PC-9 (cell line): Measurements from ENCODE around the gene AP4E1. TPM values are rescaled to one million over a fixed set of nuclear protein-coding genes. Genes with fewer than 3 reads are reported as not detected.

Source experiments
- BruUV-seq: library from RNA; stranded (reverse); fragments of 400-500 nt; replicated peaks from 2 replicates; lab custom pipeline; 2021; lab: Mats Ljungman, UMichigan
- CTCF ChIA-PET: fragments of 300-600 bp; sonication (Branson Sonifier 250); formaldehyde crosslinking; loops from one replicate; lab custom pipeline; 2022; ENCODE audit warnings: antibody characterized with exemption; lab: Charles Lee
- POLR2A ChIA-PET: fragments of 300-600 bp; sonication (Branson Sonifier 250); formaldehyde crosslinking; loops from one replicate; lab custom pipeline; 2022; ENCODE audit warnings: antibody characterized with exemption; ENCODE audit not compliant: unreplicated experiment; lab: Charles Lee
- DNase-seq, 2 experiments: peaks; one replicate each; pipeline versions ENCODE4 v3.0.0 to v3.0.0-alpha.2; 2015 to 2022; ENCODE audit warnings: mixed read lengths in 1 of 2
- H2AFZ ChIP-seq: fragments of 200-600 bp; sonication (generic); 2 replicates; pipeline ENCODE4 v1.8.1; 2017; ENCODE audit warnings: antibody characterized with exemption
- H3F3A ChIP-seq: fragments of 200-600 bp; sonication (generic); 2 replicates; pipeline ENCODE4 v1.8.1; 2017; ENCODE audit warnings: antibody characterized with exemption, mild to moderate bottlenecking, low read depth; ENCODE audit not compliant: insufficient read depth
- H3K27ac ChIP-seq: fragments of 200-600 bp; sonication (generic); 2 replicates; pipeline ENCODE4 v1.6.1; 2016; ENCODE audit warnings: mixed run types
- H3K27me3 ChIP-seq: fragments of 200-600 bp; sonication (generic); 2 replicates; pipeline ENCODE4 v1.6.1; 2016; ENCODE audit warnings: low read depth, mixed run types; ENCODE audit not compliant: insufficient read depth
- H3K36me3 ChIP-seq: fragments of 200-600 bp; sonication (generic); 2 replicates; pipeline ENCODE4 v1.6.1; 2016; ENCODE audit warnings: low read depth, mixed run types
- H3K4me1 ChIP-seq: fragments of 200-600 bp; sonication (generic); replicated peaks from 2 replicates; pipeline ENCODE4 v1.6.1; 2016; ENCODE audit warnings: mixed run types; ENCODE audit not compliant: insufficient read depth
- H3K4me2 ChIP-seq: fragments of 200-600 bp; sonication (generic); 2 replicates; pipeline ENCODE4 v1.6.1; 2017; ENCODE audit warnings: mixed run types
- H3K4me3 ChIP-seq: fragments of 200-600 bp; sonication (generic); 2 replicates; pipeline ENCODE4 v1.6.1; 2016; ENCODE audit warnings: mixed run types
- H3K79me2 ChIP-seq: fragments of 200-600 bp; sonication (generic); 2 replicates; pipeline ENCODE4 v1.6.1; 2017; ENCODE audit warnings: low read depth, mixed run types
- H3K9me2 ChIP-seq: fragments of 200-600 bp; sonication (generic); 2 replicates; pipeline ENCODE4 v1.8.1; 2017; ENCODE audit warnings: mild to moderate bottlenecking; ENCODE audit not compliant: insufficient read depth
- H3K9me3 ChIP-seq: fragments of 200-600 bp; sonication (generic); 2 replicates; pipeline ENCODE4 v1.8.1; 2016; ENCODE audit warnings: low read depth; ENCODE audit not compliant: insufficient read depth
- H4K20me1 ChIP-seq: fragments of 200-600 bp; sonication (generic); 2 replicates; pipeline ENCODE4 v1.8.1; 2017; ENCODE audit not compliant: insufficient read depth
- CTCF ChIP-seq: fragments of 200-600 bp; sonication (generic); conservative IDR thresholded peaks from 2 replicates; pipeline ENCODE4 v1.6.1; 2017; ENCODE audit warnings: mixed run types, antibody characterized with exemption, mild to moderate bottlenecking, moderate library complexity
- EZH2 ChIP-seq: fragments of 200-600 bp; sonication (generic); IDR thresholded peaks from 2 replicates; pipeline ENCODE4 v1.8.0; 2017; ENCODE audit warnings: antibody characterized with exemption, low read depth
- intact Hi-C: fragments of 100-400 bp; cut with micrococcal nuclease; formaldehyde crosslinking; loops from one replicate; pipeline ENCODE4 v1.10.0; 2022; ENCODE audit not compliant: unreplicated experiment
- total RNA-seq: library from RNA; stranded (reverse); gene quantifications from 2 replicates; pipeline ENCODE4 v1.2.3, GENCODE V29; 2021

The AP4E1 gene
- total RNA-seq, 1 experiment from 2014 or later: 10.0 TPM

- H3K36me3 ChIP-seq: no peaks in the 10 kb centered on the region
- POLR2A ChIA-PET: no interaction called here
- DNase-seq: no peak
- intact Hi-C loops: no loop called here
- no peak overlapping the region for H3K4me2 ChIP-seq
- no peaks in the 10 kb centered on the region for H3K9me3 ChIP-seq
- peaks cover 2% of the 10 kb centered on the region; the same call in 1 of the 2 replicates for H3K27me3 ChIP-seq
- H3K4me1 ChIP-seq: no peaks in the 10 kb centered on the region
- H3F3A ChIP-seq: no peaks in the 10 kb centered on the region
- no peaks in the 10 kb centered on the region for H4K20me1 ChIP-seq
- H3K9me2 ChIP-seq: no peaks in the 10 kb centered on the region
- TF ChIP-seq EZH2 (no peak), CTCF (no peak)
- CTCF ChIA-PET: no interaction called here
- H3K4me3 ChIP-seq: no peak overlapping the region
- no peaks in the 10 kb centered on the region for H3K79me2 ChIP-seq
- BruUV-seq: no TSS peak
- no peak overlapping the region for H2AFZ ChIP-seq
- H3K27ac ChIP-seq: no peak overlapping the region
These were observed 146.1 kb downstream of the AP4E1 start for GRCh38 chr15:51054535-51054934.

Other genes starting within 250 kb of the AP4E1 start
- gene TRPM7, start 221.9 kb upstream of the AP4E1 start, total RNA-seq: 33.6 and 40.3 TPM in 2 replicates
- gene SPPL2A, start 143.0 kb upstream of the AP4E1 start, total RNA-seq: 70.6 and 75.4 TPM in 2 replicates
- gene TNFAIP8L3, start 186.2 kb downstream of the AP4E1 start, total RNA-seq: 0.20 TPM in 1 of 2 replicates, not detected in the other